ENCODE measurements around the gene EPS8L1.
A peak's percentile ranks its signal among the peaks of the same experiment; 100 is the strongest.

DNA sequence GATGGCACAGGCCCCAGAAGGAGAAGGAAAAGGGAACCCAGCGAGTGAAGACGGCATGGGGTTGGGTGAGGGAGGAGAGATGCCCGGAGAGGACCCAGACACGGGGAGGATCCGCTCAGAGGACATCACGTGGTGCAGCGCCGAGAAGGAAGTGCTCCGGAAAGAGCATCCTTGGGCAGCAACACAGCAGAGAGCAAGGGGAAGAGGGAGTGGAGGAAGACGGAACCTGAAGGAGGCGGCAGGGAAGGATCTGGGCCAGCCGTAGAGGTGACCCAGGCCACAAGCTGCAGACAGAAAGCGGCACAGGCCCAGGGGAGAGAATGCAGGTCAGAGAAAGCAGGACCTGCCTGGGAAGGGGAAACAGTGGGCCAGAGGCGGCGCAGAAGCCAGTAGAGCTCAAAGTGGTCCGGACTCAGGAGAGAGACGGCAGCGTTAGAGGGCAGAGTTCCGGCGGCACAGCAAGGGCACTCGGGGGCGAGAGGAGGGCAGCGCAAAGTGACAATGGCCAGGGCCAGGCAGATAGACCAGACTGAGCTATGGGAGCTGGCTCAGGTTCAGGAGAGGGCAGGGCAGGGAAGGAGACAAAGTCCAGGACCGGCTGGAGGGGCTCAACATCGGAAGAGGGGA, 40.7 kb downstream of the EPS8L1 start:
- TF ChIP-seq POLR2AphosphoS5 (IDR thresholded peaks at IDR 0.05; ENCODE audit: low read depth, low read length) (0 out of 2 replicates have a peak, but pooled peaks have one; percentile 28), POLR2A (IDR thresholded peaks at IDR 0.05; ENCODE audit: low read depth, low read length) (peak; percentile 43; the same call in 1 of the 2 replicates)

Measured in GM12892 (cell line).